Measurements from ENCODE around the gene GRB2.
"Not testable (repeated sequence)": the region's sequence is repeated elsewhere in the genome, so short reads cannot be mapped to it uniquely, and the experiment has no call there.

GRB2 gene

GRCh38 chr17:75350706-75351105, 54.8 kb downstream of the GRB2 start:
- no peak for DNase-seq (ENCODE audit: low read depth in 2 of 2)

- no peak for DNase-seq (ENCODE audit: low read depth in 2 of 2)
Measured at GRCh38 chr17:75350029-75350428, 55.4 kb downstream of the GRB2 start.

GRCh38 chr17:75349589-75349988, 55.9 kb downstream of the GRB2 start:
- no peak for DNase-seq (ENCODE audit: low read depth in 2 of 2)

- no peak for DNase-seq (ENCODE audit: low read depth in 2 of 2)
Measured at GRCh38 chr17:75348386-75349012, 57.0 kb downstream of the GRB2 start.

DNA sequence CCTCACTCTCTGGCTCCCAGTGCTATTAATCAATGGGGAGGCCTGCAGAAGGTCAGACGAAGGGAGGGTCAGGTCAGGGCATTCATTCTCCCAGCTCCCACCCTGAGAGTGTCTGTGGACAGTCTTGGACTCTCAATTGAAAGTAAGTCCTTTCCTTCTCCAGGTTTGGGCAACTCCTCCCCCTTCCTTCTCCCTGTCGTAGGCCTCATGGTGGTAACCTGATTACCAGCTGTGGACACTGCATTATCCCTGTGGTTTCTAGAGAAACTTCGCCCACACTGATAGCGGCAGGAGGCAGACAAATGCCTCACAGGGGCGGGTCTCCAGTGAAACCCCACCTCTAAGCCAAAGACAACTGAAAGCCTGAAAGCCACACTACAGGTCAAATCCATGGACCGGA, 58.6 kb downstream of the GRB2 start:
- peak in 1 of 2 experiments; percentile 29 for DNase-seq (ENCODE audit: low read depth in 2 of 2)

DNA sequence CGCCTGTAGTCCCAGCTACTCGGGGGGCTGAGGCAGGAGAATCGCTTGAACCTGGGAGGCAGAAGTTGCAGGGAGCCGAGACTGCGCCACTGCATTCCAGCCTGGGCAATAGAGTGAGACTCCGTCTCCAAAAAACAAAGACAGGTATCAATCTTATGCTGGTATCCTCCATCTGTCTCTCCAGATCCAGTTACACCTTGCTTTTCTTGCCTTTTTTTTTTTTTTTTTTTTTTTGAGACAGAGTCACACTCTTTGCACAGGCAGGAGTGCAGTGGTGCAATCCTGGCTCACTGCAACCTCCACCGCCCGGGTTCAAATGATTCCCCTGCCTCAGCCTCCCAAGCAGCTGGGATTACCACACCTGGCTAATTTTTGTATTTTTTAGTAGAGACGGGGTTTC, 59.1 kb downstream of the GRB2 start:
- DNase-seq (ENCODE audit: low read depth in 2 of 2): not testable (repeated sequence)

DNA sequence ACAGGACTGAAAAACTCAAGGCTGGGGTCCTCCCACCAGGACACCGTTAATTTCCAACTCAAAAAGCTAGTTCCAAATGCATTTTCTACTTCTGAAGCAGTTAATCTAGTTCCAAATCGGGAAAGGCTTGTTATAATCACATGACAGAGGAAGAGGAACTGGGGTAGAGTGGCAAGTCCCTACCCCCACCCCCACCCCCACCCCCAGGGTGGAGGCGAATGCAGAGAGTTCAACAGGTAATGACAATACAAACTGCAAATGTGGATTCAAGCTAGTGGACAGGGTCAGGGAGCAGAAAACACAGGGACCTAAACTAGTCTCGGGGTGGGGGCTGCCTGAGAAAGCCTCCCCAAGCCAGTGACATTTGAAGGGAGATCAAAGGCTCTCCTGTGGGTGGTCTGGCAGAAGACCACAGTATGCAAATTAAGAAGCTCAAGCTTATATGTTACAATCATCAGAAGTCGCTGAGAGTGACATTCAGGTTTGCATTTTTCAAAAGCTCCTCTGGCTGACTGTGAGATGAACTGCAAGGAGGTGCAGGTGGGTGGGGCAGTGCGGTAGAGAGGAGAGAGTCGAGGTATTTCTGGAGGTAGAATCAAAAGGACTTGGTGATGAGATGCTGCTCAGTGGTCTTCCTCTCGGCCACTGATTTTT, 59.8 kb downstream of the GRB2 start:
- DNase-seq (ENCODE audit: low read depth in 2 of 2): no peak

DNA sequence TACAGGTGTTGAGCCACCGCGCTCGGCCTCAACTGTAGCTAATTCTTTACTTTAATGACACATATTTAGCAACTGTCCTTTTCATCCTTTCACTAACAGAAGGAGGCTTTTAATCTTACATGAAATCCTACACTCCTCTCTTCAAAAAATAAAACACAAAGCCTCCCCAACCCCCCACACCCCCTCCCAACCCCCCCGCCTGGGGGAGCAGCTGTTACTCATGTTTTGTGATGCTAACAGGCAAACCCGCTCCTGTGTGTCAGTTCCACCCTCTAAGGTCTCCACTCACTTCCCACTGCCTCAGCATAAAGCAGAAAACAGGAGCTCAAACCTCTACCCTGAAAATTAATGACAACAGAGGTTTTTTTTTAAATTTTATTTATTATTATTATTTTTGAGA, 60.8 kb downstream of the GRB2 start:
- DNase-seq (ENCODE audit: low read depth in 2 of 2): no peak

GRCh38 chr17:75342996-75343395, 62.5 kb downstream of the GRB2 start:
- DNase-seq (ENCODE audit: low read depth in 2 of 2): no peak

GRCh38 chr17:75341784-75342486, 63.5 kb downstream of the GRB2 start:
- DNase-seq (ENCODE audit: low read depth in 2 of 2): no peak

DNA sequence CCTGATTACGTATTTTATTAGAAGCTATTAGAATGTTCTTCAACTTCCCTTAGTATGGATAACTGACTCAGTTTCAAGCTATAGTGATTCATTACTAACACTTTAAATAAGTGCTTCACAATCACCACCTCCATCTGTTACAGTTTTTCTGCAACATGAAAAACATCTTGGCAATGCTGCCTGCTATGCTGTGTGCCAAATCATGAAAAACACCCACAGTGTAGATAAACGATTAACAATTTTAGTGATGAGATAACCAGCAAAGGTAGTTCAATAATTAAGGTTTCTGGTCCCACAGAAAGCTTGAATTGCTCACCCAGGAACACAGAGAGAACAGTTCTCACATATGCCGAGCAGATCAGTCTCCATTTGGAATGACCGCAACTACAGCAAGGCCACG, 64.8 kb downstream of the GRB2 start:
- DNase-seq (ENCODE audit: low read depth in 2 of 2): no peak

DNA sequence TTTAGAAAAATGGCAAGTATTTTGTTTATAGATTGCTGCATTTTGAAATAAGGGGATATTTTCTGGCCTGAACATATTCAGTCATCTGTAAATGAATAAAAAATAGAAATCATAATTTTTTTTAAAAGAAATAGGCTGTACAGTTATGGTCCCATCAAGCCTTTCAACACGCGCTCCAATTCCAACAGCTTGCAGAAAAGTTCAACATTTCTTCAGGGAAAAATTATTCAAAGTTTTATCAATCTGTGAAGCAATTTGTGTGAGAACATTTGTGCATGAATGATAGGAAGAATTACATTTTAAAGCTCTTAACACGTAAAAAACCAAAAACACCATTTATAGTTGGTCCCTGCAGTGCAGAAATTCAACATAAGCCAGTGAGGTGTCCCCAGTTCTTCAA, 65.5 kb downstream of the GRB2 start:
- DNase-seq (ENCODE audit: low read depth in 2 of 2): no peak

DNA sequence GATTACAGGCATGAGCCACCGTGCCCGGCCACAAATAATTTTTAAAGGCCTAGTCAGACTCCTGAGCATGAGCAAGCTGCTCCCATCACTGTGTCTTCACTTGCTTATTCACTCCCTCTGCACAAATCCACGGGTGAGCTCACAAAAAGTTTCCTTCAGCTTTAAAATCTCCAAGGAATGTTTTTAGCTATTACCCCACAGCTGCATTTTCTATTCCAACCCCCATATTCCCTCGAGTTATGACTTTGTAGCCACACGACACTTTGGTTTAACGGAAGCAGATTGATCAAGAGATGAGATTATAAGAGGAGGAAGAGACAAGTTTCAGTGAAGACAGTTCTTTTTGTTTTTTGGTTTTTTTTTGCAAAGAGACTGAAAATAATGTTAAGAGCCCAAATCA, 67.1 kb downstream of the GRB2 start:
- DNase-seq (ENCODE audit: low read depth in 2 of 2): no peak

DNA sequence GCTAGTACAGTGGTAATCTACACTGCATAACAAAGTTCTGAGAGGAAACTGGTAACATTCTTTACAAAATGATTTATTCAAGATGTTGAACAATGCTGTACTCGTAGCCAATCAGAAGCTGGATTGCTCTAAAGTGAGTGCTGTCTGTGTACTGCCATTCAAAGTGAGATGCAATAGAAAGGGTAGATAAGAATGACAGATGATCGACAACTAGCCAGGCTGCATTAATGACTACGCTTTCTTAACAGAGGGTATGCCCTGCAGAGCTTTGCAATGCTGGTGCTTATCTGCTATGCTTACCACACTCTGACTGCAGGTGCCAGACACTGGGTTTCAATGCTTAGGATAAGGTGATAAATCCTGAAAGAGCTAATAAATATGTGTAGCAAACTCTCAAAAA, 70.2 kb downstream of the GRB2 start:
- no peak for DNase-seq (ENCODE audit: low read depth in 2 of 2)

- no peak for DNase-seq (ENCODE audit: low read depth in 2 of 2)
Measured at GRCh38 chr17:75334723-75335122, 70.8 kb downstream of the GRB2 start.

DNA sequence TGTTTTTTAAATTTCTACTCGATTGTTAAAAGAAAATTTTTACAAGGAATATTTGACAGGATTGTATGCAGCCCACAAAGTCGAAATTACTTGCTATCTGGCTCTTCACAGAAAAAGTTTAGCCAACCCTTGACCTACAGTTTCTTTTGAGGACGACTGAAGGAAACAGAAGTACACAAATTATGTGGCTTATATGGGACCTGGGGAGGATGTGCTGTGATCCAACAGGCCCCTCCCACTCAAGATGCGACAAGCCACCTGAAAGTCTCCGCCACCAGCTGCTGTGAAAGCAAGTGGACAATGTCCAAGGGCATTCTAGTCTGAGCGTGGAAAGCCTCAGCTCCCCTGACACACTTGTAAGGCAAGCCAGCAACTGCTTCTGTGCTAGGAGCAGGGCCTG, 73.8 kb downstream of the GRB2 start:
- no peak for DNase-seq (ENCODE audit: low read depth in 2 of 2)

- DNase-seq (ENCODE audit: low read depth in 2 of 2): no peak
Measured at GRCh38 chr17:75327757-75328156, 77.7 kb downstream of the GRB2 start.

DNA sequence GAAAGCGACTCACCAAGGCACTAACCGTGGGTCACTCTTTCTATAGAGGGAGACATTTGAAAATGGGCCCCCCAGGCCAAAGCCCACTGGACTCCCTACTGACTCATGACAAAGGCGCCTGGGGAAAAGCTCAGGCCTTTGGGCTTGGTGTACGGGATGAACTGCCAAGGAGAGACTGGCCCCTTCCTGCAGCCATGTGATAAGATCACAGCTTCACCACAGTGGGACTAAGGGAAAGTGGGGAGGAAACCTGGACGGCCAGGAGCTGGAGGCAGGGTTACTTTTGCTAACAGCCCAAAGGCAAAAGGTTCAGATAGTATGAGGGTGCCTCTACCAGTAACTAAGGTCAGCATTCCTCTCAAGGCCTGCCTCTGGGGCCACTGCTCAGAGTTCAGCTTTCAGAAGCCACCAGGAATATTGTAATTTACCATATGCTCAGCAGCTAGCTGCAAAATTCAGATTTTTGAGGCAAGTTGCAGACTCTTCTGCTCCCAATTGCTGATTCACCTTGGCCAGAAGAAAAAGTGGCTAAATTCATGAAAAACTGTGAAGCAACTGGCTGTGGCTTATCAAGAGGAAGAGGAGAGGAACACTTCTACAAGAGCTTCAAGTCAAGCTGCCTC, 79.1 kb downstream of the GRB2 start:
- DNase-seq (ENCODE audit: low read depth in 2 of 2): no peak

GRCh38 chr17:75325827-75326225, 79.7 kb downstream of the GRB2 start:
- no peak for DNase-seq (ENCODE audit: low read depth in 2 of 2)

- no peak for DNase-seq (ENCODE audit: low read depth in 2 of 2)
Measured at GRCh38 chr17:75325348-75325747, 80.1 kb downstream of the GRB2 start.

- DNase-seq (ENCODE audit: low read depth in 2 of 2): no peak
Measured at GRCh38 chr17:75321506-75321905, 84.0 kb downstream of the GRB2 start.

DNA sequence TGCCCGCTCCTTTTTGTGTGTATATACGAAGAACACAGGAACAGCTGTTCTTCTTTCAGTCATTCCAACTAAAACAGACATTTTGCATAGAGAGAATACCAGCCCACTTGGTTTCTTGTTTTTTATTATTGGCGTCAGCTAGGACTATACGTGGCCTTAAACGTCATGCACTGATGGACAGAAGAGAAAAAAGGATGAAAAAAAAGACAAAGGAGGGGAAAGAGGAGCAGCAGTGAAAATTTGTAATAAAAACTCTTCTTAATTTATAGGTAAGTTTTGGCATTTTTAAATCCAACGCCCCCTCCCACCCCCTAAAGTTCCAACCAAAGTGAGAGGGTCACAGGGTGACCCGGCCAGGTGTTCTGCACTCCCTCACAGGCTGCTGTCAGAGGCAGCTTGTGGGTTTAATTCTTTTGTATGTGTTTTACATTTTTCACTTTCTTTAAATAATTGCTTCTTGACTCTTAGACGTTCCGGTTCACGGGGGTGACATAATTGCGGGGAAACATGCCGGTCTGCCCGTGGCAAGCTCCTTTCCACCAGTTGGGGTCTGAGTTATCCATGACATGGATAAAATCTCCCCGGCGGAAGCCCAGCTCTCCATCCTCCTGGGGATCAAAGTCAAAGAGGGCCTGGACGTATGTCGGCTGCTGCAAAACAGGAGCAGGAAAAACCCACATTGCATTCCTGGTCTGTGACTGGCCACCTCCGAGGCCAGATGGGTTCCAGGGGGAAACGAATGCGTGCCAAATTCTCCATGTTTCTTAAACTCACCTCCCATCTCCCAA, 85.4 kb downstream of the GRB2 start:
- no peak for DNase-seq (ENCODE audit: low read depth in 2 of 2)
